Gastroesophageal sphincter (tissue), 4 donors: ENCODE data around the gene RALGAPB. TPM values are rescaled to one million over a fixed set of nuclear protein-coding genes. Genes with fewer than 3 reads are reported as not detected.

Source experiments
- ATAC-seq: fragments of 150-250 bp; one replicate; pipeline ENCODE4 v1.9.1; 2016; ENCODE audit warnings: mild to moderate bottlenecking, moderate library complexity
- H3K27ac ChIP-seq, 4 donors: fragments of 200-600 bp; sonication (generic) in 3 of 4; 1 replicate in 3 of 4; 2 replicates in 1 of 4; pipeline ENCODE4 v1.5.1; 2016 to 2019
- H3K27me3 ChIP-seq: fragments of 200-600 bp; sonication (generic); one replicate; pipeline ENCODE4 v1.5.1; 2019
- H3K36me3 ChIP-seq, 2 donors: fragments of 200-600 bp; sonication (generic); one replicate each; pipeline ENCODE4 v1.5.1; 2019; ENCODE audit warnings: control low read depth in 1 of 2
- H3K4me1 ChIP-seq, 3 donors: fragments of 200-600 bp; sonication (generic); 1 replicate in 2 of 3; 2 replicates in 1 of 3; pipeline ENCODE4 v1.5.1; 2016 to 2019; ENCODE audit warnings: control low read depth in 2 of 3
- H3K4me3 ChIP-seq, 2 donors: fragments of 200-600 bp; sonication (generic); one replicate each; pipeline ENCODE4 v1.5.1; 2019; ENCODE audit warnings: mild to moderate bottlenecking in 1 of 2, moderate library complexity in 1 of 2
- H3K9me3 ChIP-seq, 3 donors: fragments of 200-600 bp; sonication (generic); one replicate each; pipeline ENCODE4 v1.5.1; 2017 to 2019; ENCODE audit warnings: control low read depth in 2 of 3
- EP300 ChIP-seq: sonication (generic); formaldehyde crosslinking; IDR thresholded peaks from one replicate; pipeline ENCODE4 v1.6.1; 2017; ENCODE audit warnings: antibody characterized with exemption, mild to moderate bottlenecking
- POLR2A ChIP-seq, 2 donors: fragments of 450-650 bp; IDR thresholded peaks; one replicate each; pipeline ENCODE4 v1.6.1; 2017; ENCODE audit warnings: antibody characterized with exemption in 2 of 2, mild to moderate bottlenecking in 2 of 2, moderate library complexity in 1 of 2
- POLR2AphosphoS5 ChIP-seq: sonication (generic); formaldehyde crosslinking; IDR thresholded peaks from one replicate; pipeline ENCODE4 v1.6.1; 2017; ENCODE audit warnings: antibody characterized with exemption
- WGBS, 2 donors: methylation state at CpG; one replicate each; pipeline ENCODE4 v1.1.5; 2018; ENCODE audit warnings: low coverage in 1 of 2; 5-methylcytosine and 5-hydroxymethylcytosine counted together
- total RNA-seq, 4 donors: library from RNA; depleted of rRNA; stranded (reverse); fragments of >200 nt; gene quantifications; one replicate each; pipeline ENCODE4 v1.1.0, GENCODE V29; 2016
- TF ChIP-seq, protein P1 (sequence below), 4 experiments: fragments of 200-600 bp in 2 of 4; fragments of 450-650 bp in 2 of 4; sonication (generic) in 1 of 4; IDR thresholded peaks; one replicate each; pipeline ENCODE4 v1.5.1; 2017 to 2019; ENCODE audit warnings: antibody characterized with exemption in 4 of 4, mild to moderate bottlenecking in 2 of 4, moderate library complexity in 2 of 4

Gene RALGAPB
- total RNA-seq, 4 donors from 2014 or later = 26.0 to 42.3 (median 36.0) TPM

DNA sequence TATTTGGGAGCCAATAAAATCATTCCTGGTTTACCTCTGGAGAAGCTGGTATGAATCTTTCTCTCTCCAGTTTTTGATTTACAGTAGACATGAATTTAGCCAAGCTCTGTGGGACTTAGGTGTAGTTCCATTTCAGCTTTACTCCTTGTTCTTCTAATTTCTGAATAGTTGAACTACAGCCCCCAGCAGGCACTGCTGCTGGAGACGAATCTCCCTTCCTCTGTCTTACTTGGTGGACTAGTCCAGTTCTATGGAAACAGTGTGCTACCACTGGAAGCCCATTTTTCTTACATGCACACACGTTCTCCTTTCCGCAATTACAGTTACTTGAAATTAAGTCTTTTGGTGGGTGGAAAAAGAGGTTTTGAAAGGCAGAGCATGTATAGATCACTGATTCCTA lies 42.3 kb downstream of the RALGAPB start:
- WGBS, 2 donors = 62 to 80% methylated on average over 2 to 3 of the region's 3 CpGs
- no peak for ATAC-seq
- TF ChIP-seq, protein P1, sequence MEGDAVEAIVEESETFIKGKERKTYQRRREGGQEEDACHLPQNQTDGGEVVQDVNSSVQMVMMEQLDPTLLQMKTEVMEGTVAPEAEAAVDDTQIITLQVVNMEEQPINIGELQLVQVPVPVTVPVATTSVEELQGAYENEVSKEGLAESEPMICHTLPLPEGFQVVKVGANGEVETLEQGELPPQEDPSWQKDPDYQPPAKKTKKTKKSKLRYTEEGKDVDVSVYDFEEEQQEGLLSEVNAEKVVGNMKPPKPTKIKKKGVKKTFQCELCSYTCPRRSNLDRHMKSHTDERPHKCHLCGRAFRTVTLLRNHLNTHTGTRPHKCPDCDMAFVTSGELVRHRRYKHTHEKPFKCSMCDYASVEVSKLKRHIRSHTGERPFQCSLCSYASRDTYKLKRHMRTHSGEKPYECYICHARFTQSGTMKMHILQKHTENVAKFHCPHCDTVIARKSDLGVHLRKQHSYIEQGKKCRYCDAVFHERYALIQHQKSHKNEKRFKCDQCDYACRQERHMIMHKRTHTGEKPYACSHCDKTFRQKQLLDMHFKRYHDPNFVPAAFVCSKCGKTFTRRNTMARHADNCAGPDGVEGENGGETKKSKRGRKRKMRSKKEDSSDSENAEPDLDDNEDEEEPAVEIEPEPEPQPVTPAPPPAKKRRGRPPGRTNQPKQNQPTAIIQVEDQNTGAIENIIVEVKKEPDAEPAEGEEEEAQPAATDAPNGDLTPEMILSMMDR (IDR thresholded peaks at IDR 0.05) = no peak
- TF ChIP-seq EP300 (no peak), POLR2A (IDR thresholded peaks at IDR 0.05) (no peak), POLR2AphosphoS5 (no peak)

DNA sequence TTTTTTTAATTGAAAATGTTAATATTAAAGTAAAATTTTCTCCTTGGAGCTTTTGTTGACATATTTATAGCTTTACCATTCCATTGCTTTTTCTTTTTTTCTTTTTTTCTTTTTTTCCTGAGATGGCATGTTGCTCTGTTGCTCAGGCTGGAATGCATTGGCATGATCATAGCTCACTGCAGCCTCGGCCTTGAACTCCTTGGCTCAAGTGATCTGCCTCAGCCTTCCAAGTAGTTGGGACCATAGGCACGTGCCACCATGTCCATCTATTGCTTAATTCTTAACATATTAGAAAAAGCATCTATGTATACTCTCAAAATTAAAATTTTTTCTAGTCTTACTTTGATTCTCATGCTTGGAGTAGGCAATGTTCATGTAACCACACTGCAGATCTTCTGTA lies 43.0 kb downstream of the RALGAPB start:
- WGBS, 2 donors = 70 to 80% methylated on average over 2 of the region's 2 CpGs
- TF ChIP-seq POLR2AphosphoS5 (no peak), POLR2A (IDR thresholded peaks at IDR 0.05) (no peak), EP300 (no peak)
- TF ChIP-seq, protein P1 (IDR thresholded peaks at IDR 0.05) = no peak
- Histone ChIP-seq H3K36me3 (peaks cover 0 to 60% of the 10 kb centered on the region in 2 donors), H3K4me1 (no peaks in the 10 kb centered on the region), H3K27me3 (no peaks in the 10 kb centered on the region), H3K27ac (no peak overlapping the region), H3K4me3 (no peak overlapping the region), H3K9me3 (no peaks in the 10 kb centered on the region)
- no peak for ATAC-seq

More for the DNA sequence above, 42.3 kb downstream of the RALGAPB start:
- H3K27ac ChIP-seq = no peak overlapping the region
- H3K9me3 ChIP-seq = no peaks in the 10 kb centered on the region
- H3K4me3 ChIP-seq = no peak overlapping the region
- no peaks in the 10 kb centered on the region for H3K4me1 ChIP-seq
- peaks cover 0 to 65% of the 10 kb centered on the region in 2 donors for H3K36me3 ChIP-seq
- no peaks in the 10 kb centered on the region for H3K27me3 ChIP-seq

DNA sequence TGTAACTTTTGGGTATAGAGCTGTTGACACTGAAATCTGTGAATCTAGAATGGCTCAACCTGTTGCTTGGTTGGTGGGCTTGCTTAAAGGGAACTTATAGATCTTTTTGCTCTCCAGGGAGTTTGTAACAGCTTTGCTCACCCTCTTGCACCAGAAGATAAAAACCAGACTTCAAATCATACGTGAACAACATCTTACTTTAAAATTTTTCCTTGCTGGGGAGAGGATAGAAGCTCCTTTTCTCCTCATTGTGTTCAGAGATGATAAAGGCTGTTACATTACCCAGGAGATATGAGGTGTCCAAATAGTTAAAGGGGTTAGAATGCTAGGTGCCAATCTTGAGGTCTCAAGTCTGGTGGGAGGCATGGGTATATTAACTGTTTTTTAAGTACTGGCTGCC lies 46.8 kb downstream of the RALGAPB start:
- no peak for ATAC-seq
- TF ChIP-seq POLR2A (IDR thresholded peaks at IDR 0.05) (no peak), EP300 (no peak), POLR2AphosphoS5 (no peak)
- TF ChIP-seq, protein P1 (IDR thresholded peaks at IDR 0.05) = no peak
- H3K4me1 ChIP-seq = no peaks in the 10 kb centered on the region
- H3K36me3 ChIP-seq = peaks cover 5 to 72% of the 10 kb centered on the region in 2 donors
- H3K27ac ChIP-seq = no peak overlapping the region
- H3K27me3 ChIP-seq = no peaks in the 10 kb centered on the region
- no peak overlapping the region for H3K4me3 ChIP-seq
- 62 to 75% methylated on average over 1 of the region's 1 CpG for WGBS, 2 donors
- no peaks in the 10 kb centered on the region for H3K9me3 ChIP-seq

DNA sequence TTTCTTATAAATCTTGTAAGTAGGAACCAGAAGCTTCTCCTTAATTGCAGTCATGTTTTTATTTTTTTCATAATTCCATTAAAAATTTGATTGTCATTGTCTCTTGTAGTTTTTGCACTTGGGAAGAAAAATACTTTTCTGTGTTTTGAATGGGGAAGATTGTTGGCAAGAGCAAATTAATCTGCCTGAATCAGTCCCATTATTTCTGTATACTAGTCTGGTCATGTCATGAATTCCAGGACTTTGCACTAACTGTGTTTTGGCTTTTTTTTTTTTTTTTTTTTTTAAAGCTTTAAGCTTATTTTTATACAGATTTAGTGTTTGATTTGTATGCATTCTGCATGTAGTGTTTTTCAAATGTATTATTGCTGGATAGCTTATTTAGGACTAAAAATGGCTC lies 47.6 kb downstream of the RALGAPB start:
- no peaks in the 10 kb centered on the region for H3K27me3 ChIP-seq
- no peaks in the 10 kb centered on the region for H3K9me3 ChIP-seq
- TF ChIP-seq, protein P1 (IDR thresholded peaks at IDR 0.05) = no peak
- TF ChIP-seq EP300 (no peak), POLR2AphosphoS5 (no peak), POLR2A (IDR thresholded peaks at IDR 0.05) (no peak)
- H3K4me3 ChIP-seq = no peak overlapping the region
- H3K36me3 ChIP-seq = peaks cover 5 to 80% of the 10 kb centered on the region in 2 donors
- no peaks in the 10 kb centered on the region for H3K4me1 ChIP-seq
- no peak overlapping the region for H3K27ac ChIP-seq
- no peak for ATAC-seq

DNA sequence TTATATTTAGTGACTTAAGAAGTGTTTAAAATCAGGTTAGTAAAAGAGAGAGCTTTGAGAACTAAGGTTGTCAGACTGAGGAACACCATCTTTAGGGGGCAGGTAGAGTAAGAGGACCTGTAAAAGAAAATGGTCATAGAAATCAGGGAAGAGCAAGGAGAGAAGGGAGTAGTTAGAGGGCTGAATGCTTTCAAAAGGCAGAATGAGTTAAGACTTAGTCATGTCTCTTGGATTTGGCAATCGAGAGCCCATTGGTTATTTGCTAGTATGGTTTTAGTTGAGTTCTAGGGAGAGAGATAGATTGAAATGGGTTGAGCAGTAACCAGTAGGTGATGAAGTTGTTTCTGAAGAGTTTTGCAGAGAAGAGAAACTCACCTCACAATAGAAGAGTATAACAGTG lies 51.1 kb downstream of the RALGAPB start:
- H3K27ac ChIP-seq = no peak overlapping the region
- no peaks in the 10 kb centered on the region for H3K27me3 ChIP-seq
- ATAC-seq = no peak
- TF ChIP-seq, protein P1 (IDR thresholded peaks at IDR 0.05) = no peak
- TF ChIP-seq POLR2AphosphoS5 = no peak
- no peak for TF ChIP-seq EP300
- no peak for TF ChIP-seq POLR2A (IDR thresholded peaks at IDR 0.05)
- 91 to 100% methylated on average over 1 of the region's 1 CpG for WGBS, 2 donors
- no peaks in the 10 kb centered on the region for H3K4me1 ChIP-seq
- no peak overlapping the region for H3K4me3 ChIP-seq
- H3K9me3 ChIP-seq = no peaks in the 10 kb centered on the region
- peaks cover 9 to 84% of the 10 kb centered on the region in 2 donors for H3K36me3 ChIP-seq
